C4-2B (cell line): ENCODE results near the gene FBXW12.

Source experiments
- ZFX ChIP-seq: fragments of 450-650 bp; IDR thresholded peaks from 2 replicates; pipeline ENCODE4 v1.6.1; 2017
- TF ChIP-seq, protein P1 (sequence below): fragments of 450-650 bp; conservative IDR thresholded peaks from 2 replicates; pipeline ENCODE4 v1.5.1; 2017; ENCODE audit warnings: mild to moderate bottlenecking

DNA sequence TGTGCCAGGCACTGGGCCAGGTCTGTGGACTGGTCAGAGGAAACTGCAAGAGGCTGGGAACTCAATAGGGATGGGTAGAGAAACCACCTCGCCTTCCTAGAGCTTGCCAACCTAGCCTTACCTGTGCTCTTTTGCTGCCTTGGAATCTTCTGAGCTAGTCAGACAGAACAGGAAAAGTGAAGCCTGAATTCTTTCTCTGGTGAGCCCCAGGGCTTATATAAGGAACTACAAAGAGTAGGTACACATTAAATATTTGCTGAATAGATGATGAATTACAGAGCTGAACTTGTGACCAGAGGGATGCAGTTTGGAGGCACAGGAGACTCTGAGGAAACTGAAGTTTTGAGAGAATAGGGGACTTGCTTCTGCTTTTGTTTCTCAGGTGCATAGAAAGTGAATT lies 15.6 kb upstream of the FBXW12 start:
- TF ChIP-seq, protein P1, sequence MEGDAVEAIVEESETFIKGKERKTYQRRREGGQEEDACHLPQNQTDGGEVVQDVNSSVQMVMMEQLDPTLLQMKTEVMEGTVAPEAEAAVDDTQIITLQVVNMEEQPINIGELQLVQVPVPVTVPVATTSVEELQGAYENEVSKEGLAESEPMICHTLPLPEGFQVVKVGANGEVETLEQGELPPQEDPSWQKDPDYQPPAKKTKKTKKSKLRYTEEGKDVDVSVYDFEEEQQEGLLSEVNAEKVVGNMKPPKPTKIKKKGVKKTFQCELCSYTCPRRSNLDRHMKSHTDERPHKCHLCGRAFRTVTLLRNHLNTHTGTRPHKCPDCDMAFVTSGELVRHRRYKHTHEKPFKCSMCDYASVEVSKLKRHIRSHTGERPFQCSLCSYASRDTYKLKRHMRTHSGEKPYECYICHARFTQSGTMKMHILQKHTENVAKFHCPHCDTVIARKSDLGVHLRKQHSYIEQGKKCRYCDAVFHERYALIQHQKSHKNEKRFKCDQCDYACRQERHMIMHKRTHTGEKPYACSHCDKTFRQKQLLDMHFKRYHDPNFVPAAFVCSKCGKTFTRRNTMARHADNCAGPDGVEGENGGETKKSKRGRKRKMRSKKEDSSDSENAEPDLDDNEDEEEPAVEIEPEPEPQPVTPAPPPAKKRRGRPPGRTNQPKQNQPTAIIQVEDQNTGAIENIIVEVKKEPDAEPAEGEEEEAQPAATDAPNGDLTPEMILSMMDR: no peak
- TF ChIP-seq ZFX: no peak
